ENCODE data around the gene KRTAP17-1.

The KRTAP17-1 gene

GRCh38 chr17:41294016-41294415, 21.5 kb downstream of the KRTAP17-1 start:
- no CpG with 5 or more reads among the region's 1 CpG for WGBS, 2 donors (ENCODE audit: extremely low coverage in 2 of 2, insufficient read length in 2 of 2, insufficient replicate concordance in 1 of 2)
- H2BK5ac ChIP-seq (ENCODE audit: low read length), result no peak overlapping the region
- H2BK12ac ChIP-seq (ENCODE audit: low read length), result no peak overlapping the region
- no peak overlapping the region for H2AFZ ChIP-seq (ENCODE audit: low read length)
- H2AK5ac ChIP-seq (ENCODE audit: low read depth, low read length), result no peak overlapping the region
- no peak overlapping the region for H4K8ac ChIP-seq (ENCODE audit: low read depth, low read length)
- H3K27me3 ChIP-seq (ENCODE audit: control insufficient read depth in 3 of 3, insufficient read depth in 3 of 3, low read depth in 1 of 3, low read length in 3 of 3), result no peaks in the 10 kb centered on the region
- H3K27ac ChIP-seq (replicated peaks; ENCODE audit: low read length), result no peak overlapping the region
- no peak overlapping the region for H3K23ac ChIP-seq (ENCODE audit: low read depth, low read length, poor library complexity)
- no peak overlapping the region for H2BK15ac ChIP-seq (ENCODE audit: low read length)
- no peak overlapping the region for H3K4me2 ChIP-seq (ENCODE audit: insufficient read depth, low read length, poor library complexity, severe bottlenecking)
- no peak overlapping the region for H3K18ac ChIP-seq (ENCODE audit: low read length)
- H3K14ac ChIP-seq (ENCODE audit: low read length), result no peak overlapping the region
- H3K9ac ChIP-seq (ENCODE audit: low read depth, low read length, poor library complexity), result no peak overlapping the region
- no peaks in the 10 kb centered on the region for H3K79me1 ChIP-seq (ENCODE audit: low read depth, low read length)
- H3K4me3 ChIP-seq (ENCODE audit: low read length in 2 of 2), result no peak overlapping the region
- H2BK120ac ChIP-seq (ENCODE audit: low read depth, low read length), result no peak overlapping the region
- H3K36me3 ChIP-seq (replicated peaks in 1 of 2; ENCODE audit: control insufficient read depth in 2 of 2, insufficient read depth in 2 of 2, low read length in 2 of 2), result no peaks in the 10 kb centered on the region
- no peaks in the 10 kb centered on the region for H3K4me1 ChIP-seq (ENCODE audit: control insufficient read depth in 2 of 2, insufficient read depth in 1 of 2, low read depth in 1 of 2, low read length in 2 of 2)
- H3K4ac ChIP-seq (ENCODE audit: low read length), result no peak overlapping the region
- H4K91ac ChIP-seq (ENCODE audit: low read depth, low read length, poor library complexity), result no peak overlapping the region
- DNase-seq (ENCODE audit: low spot score), result no peak
- H3K9me3 ChIP-seq (replicated peaks in 1 of 2; ENCODE audit: control insufficient read depth in 2 of 2, insufficient read depth in 1 of 2, low read depth in 1 of 2, low read length in 2 of 2), result no peaks in the 10 kb centered on the region

GRCh38 chr17:41287050-41287449, 28.5 kb downstream of the KRTAP17-1 start:
- H3K36me3 ChIP-seq (replicated peaks in 1 of 2; ENCODE audit: control insufficient read depth in 2 of 2, insufficient read depth in 2 of 2, low read length in 2 of 2), result no peaks in the 10 kb centered on the region
- no peak overlapping the region for H2BK15ac ChIP-seq (ENCODE audit: low read length)
- DNase-seq (ENCODE audit: low spot score), result no peak
- no peak overlapping the region for H3K4ac ChIP-seq (ENCODE audit: low read length)
- no peak overlapping the region for H2BK5ac ChIP-seq (ENCODE audit: low read length)
- no peak overlapping the region for H4K91ac ChIP-seq (ENCODE audit: low read depth, low read length, poor library complexity)
- no peak overlapping the region for H4K8ac ChIP-seq (ENCODE audit: low read depth, low read length)
- H3K14ac ChIP-seq (ENCODE audit: low read length), result no peak overlapping the region
- no peak overlapping the region for H3K18ac ChIP-seq (ENCODE audit: low read length)
- no peaks in the 10 kb centered on the region for H3K27me3 ChIP-seq (ENCODE audit: control insufficient read depth in 3 of 3, insufficient read depth in 3 of 3, low read depth in 1 of 3, low read length in 3 of 3)
- no peak overlapping the region for H2AFZ ChIP-seq (ENCODE audit: low read length)
- no peak overlapping the region for H3K27ac ChIP-seq (replicated peaks; ENCODE audit: low read length)
- no peak overlapping the region for H3K23ac ChIP-seq (ENCODE audit: low read depth, low read length, poor library complexity)
- H3K4me3 ChIP-seq (ENCODE audit: low read length in 2 of 2), result no peak overlapping the region
- H3K9ac ChIP-seq (ENCODE audit: low read depth, low read length, poor library complexity), result no peak overlapping the region
- H3K79me1 ChIP-seq (ENCODE audit: low read depth, low read length), result no peaks in the 10 kb centered on the region
- H3K4me1 ChIP-seq (ENCODE audit: control insufficient read depth in 2 of 2, insufficient read depth in 1 of 2, low read depth in 1 of 2, low read length in 2 of 2), result peaks cover 0 to 2% of the 10 kb centered on the region in 2 donors
- no peak overlapping the region for H2BK12ac ChIP-seq (ENCODE audit: low read length)
- no peak overlapping the region for H2AK5ac ChIP-seq (ENCODE audit: low read depth, low read length)
- WGBS, 2 donors (ENCODE audit: extremely low coverage in 2 of 2, insufficient read length in 2 of 2, insufficient replicate concordance in 1 of 2), result no CpG with 5 or more reads among the region's 3 CpGs
- no peak overlapping the region for H2BK120ac ChIP-seq (ENCODE audit: low read depth, low read length)
- no peak overlapping the region for H3K4me2 ChIP-seq (ENCODE audit: insufficient read depth, low read length, poor library complexity, severe bottlenecking)
- H3K9me3 ChIP-seq (replicated peaks in 1 of 2; ENCODE audit: control insufficient read depth in 2 of 2, insufficient read depth in 1 of 2, low read depth in 1 of 2, low read length in 2 of 2), result no peaks in the 10 kb centered on the region

GRCh38 chr17:41284546-41284945, 31.0 kb downstream of the KRTAP17-1 start:
- Histone ChIP-seq H3K27ac (replicated peaks; ENCODE audit: low read length) (no peak overlapping the region), H3K4me3 (ENCODE audit: low read length in 2 of 2) (no peak overlapping the region), H3K14ac (ENCODE audit: low read length) (no peak overlapping the region), H3K4me1 (ENCODE audit: control insufficient read depth in 2 of 2, insufficient read depth in 1 of 2, low read depth in 1 of 2, low read length in 2 of 2) (peaks cover 0 to 2% of the 10 kb centered on the region in 2 donors), H3K36me3 (replicated peaks in 1 of 2; ENCODE audit: control insufficient read depth in 2 of 2, insufficient read depth in 2 of 2, low read length in 2 of 2) (no peaks in the 10 kb centered on the region), H3K27me3 (ENCODE audit: control insufficient read depth in 3 of 3, insufficient read depth in 3 of 3, low read depth in 1 of 3, low read length in 3 of 3) (no peaks in the 10 kb centered on the region), H3K4ac (ENCODE audit: low read length) (no peak overlapping the region), H3K23ac (ENCODE audit: low read depth, low read length, poor library complexity) (no peak overlapping the region), H2AFZ (ENCODE audit: low read length) (no peak overlapping the region), H3K18ac (ENCODE audit: low read length) (no peak overlapping the region), H2BK5ac (ENCODE audit: low read length) (no peak overlapping the region), H3K4me2 (ENCODE audit: insufficient read depth, low read length, poor library complexity, severe bottlenecking) (no peak overlapping the region), H3K9ac (ENCODE audit: low read depth, low read length, poor library complexity) (no peak overlapping the region), H2BK120ac (ENCODE audit: low read depth, low read length) (no peak overlapping the region), H4K8ac (ENCODE audit: low read depth, low read length) (no peak overlapping the region), H3K9me3 (replicated peaks in 1 of 2; ENCODE audit: control insufficient read depth in 2 of 2, insufficient read depth in 1 of 2, low read depth in 1 of 2, low read length in 2 of 2) (no peaks in the 10 kb centered on the region), H3K79me1 (ENCODE audit: low read depth, low read length) (no peaks in the 10 kb centered on the region), H2BK12ac (ENCODE audit: low read length) (no peak overlapping the region), H4K91ac (ENCODE audit: low read depth, low read length, poor library complexity) (no peak overlapping the region), H2AK5ac (ENCODE audit: low read depth, low read length) (no peak overlapping the region), H2BK15ac (ENCODE audit: low read length) (no peak overlapping the region)
- WGBS, 2 donors (ENCODE audit: extremely low coverage in 2 of 2, insufficient read length in 2 of 2, insufficient replicate concordance in 1 of 2), result no CpG with 5 or more reads among the region's 2 CpGs
- no peak for DNase-seq (ENCODE audit: low spot score)

- Histone ChIP-seq H3K79me1 (ENCODE audit: low read depth, low read length) (no peaks in the 10 kb centered on the region), H2BK15ac (ENCODE audit: low read length) (no peak overlapping the region), H3K18ac (ENCODE audit: low read length) (no peak overlapping the region), H2BK12ac (ENCODE audit: low read length) (no peak overlapping the region), H3K23ac (ENCODE audit: low read depth, low read length, poor library complexity) (no peak overlapping the region), H2BK120ac (ENCODE audit: low read depth, low read length) (no peak overlapping the region), H4K91ac (ENCODE audit: low read depth, low read length, poor library complexity) (no peak overlapping the region), H3K14ac (ENCODE audit: low read length) (no peak overlapping the region), H3K36me3 (replicated peaks in 1 of 2; ENCODE audit: control insufficient read depth in 2 of 2, insufficient read depth in 2 of 2, low read length in 2 of 2) (no peaks in the 10 kb centered on the region), H3K9me3 (replicated peaks in 1 of 2; ENCODE audit: control insufficient read depth in 2 of 2, insufficient read depth in 1 of 2, low read depth in 1 of 2, low read length in 2 of 2) (no peaks in the 10 kb centered on the region), H4K8ac (ENCODE audit: low read depth, low read length) (no peak overlapping the region), H3K27me3 (ENCODE audit: control insufficient read depth in 3 of 3, insufficient read depth in 3 of 3, low read depth in 1 of 3, low read length in 3 of 3) (no peaks in the 10 kb centered on the region), H3K4ac (ENCODE audit: low read length) (no peak overlapping the region), H3K9ac (ENCODE audit: low read depth, low read length, poor library complexity) (no peak overlapping the region), H3K27ac (replicated peaks; ENCODE audit: low read length) (peak overlapping the region; percentile 38), H2AK5ac (ENCODE audit: low read depth, low read length) (no peak overlapping the region), H3K4me1 (ENCODE audit: control insufficient read depth in 2 of 2, insufficient read depth in 1 of 2, low read depth in 1 of 2, low read length in 2 of 2) (peaks cover 0 to 2% of the 10 kb centered on the region in 2 donors), H3K4me2 (ENCODE audit: insufficient read depth, low read length, poor library complexity, severe bottlenecking) (no peak overlapping the region), H2AFZ (ENCODE audit: low read length) (no peak overlapping the region), H2BK5ac (ENCODE audit: low read length) (no peak overlapping the region), H3K4me3 (ENCODE audit: low read length in 2 of 2) (no peak overlapping the region)
- WGBS, 2 donors (ENCODE audit: extremely low coverage in 2 of 2, insufficient read length in 2 of 2, insufficient replicate concordance in 1 of 2), result no CpG with 5 or more reads among the region's 3 CpGs
- DNase-seq (ENCODE audit: low spot score), result no peak
Observed at GRCh38 chr17:41284043-41284442, 31.5 kb downstream of the KRTAP17-1 start.
